Keratinocyte (primary cell): ENCODE results near the gene PRKAG2. TPM values are rescaled to one million over a fixed set of nuclear protein-coding genes. Genes with fewer than 3 reads are reported as not detected.

Experiments
- DNase-seq: peaks from one replicate; pipeline ENCODE4 v3.0.0-alpha.2; 2011; ENCODE audit warnings: low read depth, missing footprints, low spot score
- FAIRE-seq: peaks from 2 replicates; lab custom pipeline; 2011; peaks lifted over from hg19 to GRCh38; lab: Jason Lieb, UNC
- H2AFZ ChIP-seq: 2 replicates; pipeline ENCODE4 v1.6.0; 2012; ENCODE audit warnings: low read length, control low read depth, inconsistent platforms; ENCODE audit not compliant: control insufficient read depth
- H3K27ac ChIP-seq: 2 replicates; pipeline ENCODE4 v1.5.1; 2011; ENCODE audit warnings: low read length; ENCODE audit not compliant: control insufficient read depth, insufficient read depth
- H3K27me3 ChIP-seq: 3 replicates; pipeline ENCODE4 v1.6.0; 2011; ENCODE audit warnings: low read length; ENCODE audit not compliant: control insufficient read depth, insufficient read depth; ENCODE audit errors: extremely low read depth
- H3K36me3 ChIP-seq, 2 experiments: 2 replicates in 1 of 2; 3 replicates in 1 of 2; pipeline ENCODE4 v1.5.1; 2011; ENCODE audit warnings: low read length in 2 of 2, mild to moderate bottlenecking in 1 of 2; ENCODE audit not compliant: control insufficient read depth in 2 of 2, insufficient read depth in 2 of 2; ENCODE audit errors: extremely low read depth in 1 of 2
- H3K4me1 ChIP-seq: 3 replicates; pipeline ENCODE4 v1.5.1; 2011; ENCODE audit warnings: low read length; ENCODE audit not compliant: control insufficient read depth, insufficient read depth; ENCODE audit errors: extremely low read depth
- H3K4me2 ChIP-seq: 3 replicates; pipeline ENCODE4 v1.6.0; 2011; ENCODE audit warnings: low read depth, low read length; ENCODE audit not compliant: control insufficient read depth, insufficient read depth; ENCODE audit errors: extremely low read depth
- H3K4me3 ChIP-seq, 3 experiments: fragments of 200-600 bp in 1 of 3; sonication (generic) in 1 of 3; 2 replicates in 2 of 3; 3 replicates in 1 of 3; pipeline ENCODE4 v1.5.1; 2011 to 2016; ENCODE audit warnings: low read length in 3 of 3, mild to moderate bottlenecking in 3 of 3, control low read depth in 2 of 3, inconsistent platforms in 1 of 3, low read depth in 1 of 3, mixed read lengths in 1 of 3, mixed run types in 1 of 3, moderate library complexity in 1 of 3; ENCODE audit not compliant: control insufficient read depth in 2 of 3, insufficient read depth in 2 of 3; ENCODE audit errors: extremely low read depth in 1 of 3
- H3K79me2 ChIP-seq: 2 replicates; pipeline ENCODE4 v1.6.0; 2012; ENCODE audit warnings: low read length; ENCODE audit not compliant: control insufficient read depth, insufficient read depth
- H3K9ac ChIP-seq: 3 replicates; pipeline ENCODE4 v1.6.0; 2011; ENCODE audit warnings: low read length; ENCODE audit not compliant: control insufficient read depth, insufficient read depth; ENCODE audit errors: extremely low read depth
- H3K9me1 ChIP-seq: 3 replicates; pipeline ENCODE4 v1.6.0; 2011; ENCODE audit warnings: low read length; ENCODE audit not compliant: control insufficient read depth, insufficient read depth; ENCODE audit errors: extremely low read depth
- H3K9me3 ChIP-seq: 2 replicates; pipeline ENCODE4 v1.5.1; 2012; ENCODE audit warnings: low read depth, low read length; ENCODE audit not compliant: control insufficient read depth
- H4K20me1 ChIP-seq: 3 replicates; pipeline ENCODE4 v1.6.0; 2011; ENCODE audit warnings: low read length; ENCODE audit not compliant: control insufficient read depth, insufficient read depth; ENCODE audit errors: extremely low read depth
- CTCF ChIP-seq, 3 experiments: IDR thresholded peaks in 1 of 3; conservative IDR thresholded peaks in 1 of 3; optimal IDR thresholded peaks in 1 of 3; 2 replicates in 2 of 3; 3 replicates in 1 of 3; pipeline versions ENCODE3 to v1.5.1; 2011; ENCODE audit warnings: low read length in 3 of 3, mild to moderate bottlenecking in 3 of 3, moderate library complexity in 2 of 3, control low read depth in 1 of 3, inconsistent platforms in 1 of 3; ENCODE audit not compliant: insufficient read depth in 2 of 3; ENCODE audit errors: extremely low read depth in 1 of 3
- EZH2 ChIP-seq: IDR thresholded peaks from one replicate; pipeline ENCODE4 v1.6.1; 2012; ENCODE audit warnings: inconsistent platforms, mild to moderate bottlenecking, low read length, moderate library complexity
- dilution Hi-C: fragments of 300-500 bp; cut with MboI; formaldehyde crosslinking; loops from one replicate; pipeline ENCODE4 v1.7.0; 2020; ENCODE audit warnings: low sequenced_read_pairs; ENCODE audit not compliant: extremely low pct_ligation_motif_present
- polyA plus RNA-seq, 5 experiments: library from polyadenylated mRNA; depleted of rRNA in 3 of 5; stranded (reverse) in 3 of 5; stranded (forward) in 1 of 5; unstranded in 1 of 5; fragments of >200 nt; gene quantifications; 1 replicate in 1 of 5; 2 replicates in 3 of 5; 3 replicates in 1 of 5; pipeline versions ENCODE4 v1.2.1 to v1.2.3, GENCODE V29; 2011 to 2012; ENCODE audit warnings: missing spikeins in 2 of 5, low read depth in 1 of 5, low replicate concordance in 1 of 5

The PRKAG2 gene
- polyA plus RNA-seq, 1 donor (not counting 4 experiments of a cell fraction or from before 2014, with no cell fraction given), result 39.5 TPM

- Histone ChIP-seq H3K27ac (no peak overlapping the region), H3K79me2 (no peaks in the 10 kb centered on the region), H3K9ac (no peak overlapping the region), H3K27me3 (no peaks in the 10 kb centered on the region), H3K4me3 (no peak overlapping the region), H3K9me1 (no peaks in the 10 kb centered on the region), H3K9me3 (no peaks in the 10 kb centered on the region), H3K4me1 (peaks cover 4% of the 10 kb centered on the region), H3K4me2 (no peak overlapping the region), H4K20me1 (no peaks in the 10 kb centered on the region), H3K36me3 (no peaks in the 10 kb centered on the region), H2AFZ (no peak overlapping the region)
- DNase-seq, result no peak
- FAIRE-seq, result no peak
- TF ChIP-seq CTCF (optimal IDR thresholded peaks at IDR 0.05 in 1 of 3, IDR thresholded peaks at IDR 0.05 in 1 of 3, conservative IDR thresholded peaks at IDR 0.05 in 1 of 3; ENCODE audit: extremely low read depth in 1 of 3, insufficient read depth in 2 of 3, low read length in 3 of 3) (no peak), EZH2 (no peak)
- dilution Hi-C loops, result no loop called here
These were observed 115.0 kb downstream of the PRKAG2 start for GRCh38 chr7:151761957-151762356.

DNA sequence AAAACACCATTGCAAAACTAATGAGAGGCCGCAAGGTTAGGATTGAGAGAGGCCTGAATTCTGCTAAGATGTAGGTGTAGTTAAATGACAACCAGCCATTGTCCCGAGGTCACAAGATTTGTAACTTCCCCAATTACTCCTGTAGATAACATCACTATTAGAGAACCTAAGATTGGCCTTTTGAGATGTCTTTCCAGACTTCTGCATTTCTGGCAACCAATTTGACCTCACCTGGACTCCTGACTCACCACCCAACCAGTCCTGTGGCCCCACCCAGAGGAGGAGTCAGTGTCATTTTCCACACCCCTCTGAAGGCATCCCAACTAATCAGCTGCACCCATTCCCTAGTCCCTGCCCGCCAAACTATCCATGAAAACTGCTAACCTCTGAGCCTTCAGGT is 115.7 kb downstream of the PRKAG2 start:
- H3K9me1 ChIP-seq, result no peaks in the 10 kb centered on the region
- H3K9me3 ChIP-seq, result no peaks in the 10 kb centered on the region
- no peaks in the 10 kb centered on the region for H3K27me3 ChIP-seq
- peak; percentile 65 for FAIRE-seq
- no peak overlapping the region for H3K4me3 ChIP-seq
- H2AFZ ChIP-seq, result no peak overlapping the region
- no peak overlapping the region for H3K4me2 ChIP-seq
- no peak overlapping the region for H3K27ac ChIP-seq
- DNase-seq, result no peak
- H3K9ac ChIP-seq, result no peak overlapping the region
- H3K79me2 ChIP-seq, result no peaks in the 10 kb centered on the region
- dilution Hi-C loops, result no loop called here
- no peak for TF ChIP-seq EZH2
- H3K4me1 ChIP-seq, result peaks cover 6% of the 10 kb centered on the region
- no peaks in the 10 kb centered on the region for H3K36me3 ChIP-seq
- no peaks in the 10 kb centered on the region for H4K20me1 ChIP-seq

- FAIRE-seq (peak; percentile 96), DNase-seq (peak; percentile 35)
- Histone ChIP-seq H3K4me3 (no peak overlapping the region), H3K4me2 (peak overlapping the region; percentile 17), H3K36me3 (no peaks in the 10 kb centered on the region), H3K9me3 (no peaks in the 10 kb centered on the region), H2AFZ (no peak overlapping the region), H3K9me1 (no peaks in the 10 kb centered on the region), H3K9ac (no peak overlapping the region), H3K4me1 (peaks cover 22% of the 10 kb centered on the region), H3K27ac (no peak overlapping the region), H3K27me3 (no peaks in the 10 kb centered on the region), H4K20me1 (no peaks in the 10 kb centered on the region), H3K79me2 (no peaks in the 10 kb centered on the region)
- peak; percentile 92 to 95 (median 94) for TF ChIP-seq CTCF (optimal IDR thresholded peaks at IDR 0.05 in 1 of 3, IDR thresholded peaks at IDR 0.05 in 1 of 3, conservative IDR thresholded peaks at IDR 0.05 in 1 of 3; ENCODE audit: extremely low read depth in 1 of 3, insufficient read depth in 2 of 3, low read length in 3 of 3)
- TF ChIP-seq EZH2, result no peak
- dilution Hi-C loops, result no loop called here
These were observed 117.3 kb downstream of the PRKAG2 start for GRCh38 chr7:151759591-151760042.
